GM15510 (cell line): ENCODE results near the gene BCLAF3.

Experiments used
- POLR2A ChIP-seq: IDR thresholded peaks from 3 replicates; pipeline ENCODE4 v1.6.1; 2011; ENCODE audit warnings: borderline replicate concordance; ENCODE audit not compliant: insufficient read length; ENCODE audit errors: extremely low read depth

BCLAF3 gene

GRCh38 chrX:19987856-19988255, 3.0 kb downstream of the BCLAF3 start:
- no peak for TF ChIP-seq POLR2A

GRCh38 chrX:19986531-19986930, 4.3 kb downstream of the BCLAF3 start:
- no peak for TF ChIP-seq POLR2A

- no peak for TF ChIP-seq POLR2A
These were observed 8.9 kb downstream of the BCLAF3 start for GRCh38 chrX:19981947-19982346.

- TF ChIP-seq POLR2A, result no peak
These were observed 15.0 kb downstream of the BCLAF3 start for GRCh38 chrX:19975845-19976244.

- no peak for TF ChIP-seq POLR2A
These were observed 17.9 kb downstream of the BCLAF3 start for GRCh38 chrX:19972984-19973383.

GRCh38 chrX:19968276-19968675, 22.6 kb downstream of the BCLAF3 start:
- no peak for TF ChIP-seq POLR2A

GRCh38 chrX:19966056-19966455, 24.8 kb downstream of the BCLAF3 start:
- TF ChIP-seq POLR2A, result no peak

- no peak for TF ChIP-seq POLR2A
These were observed 26.7 kb downstream of the BCLAF3 start for GRCh38 chrX:19964017-19964710.

GRCh38 chrX:19960913-19961312, 29.9 kb downstream of the BCLAF3 start:
- TF ChIP-seq POLR2A, result no peak

GRCh38 chrX:19958552-19959486, 32.0 kb downstream of the BCLAF3 start:
- TF ChIP-seq POLR2A, result no peak

- no peak for TF ChIP-seq POLR2A
These were observed 33.9 kb downstream of the BCLAF3 start for GRCh38 chrX:19956923-19957322.

GRCh38 chrX:19956306-19956705, 34.6 kb downstream of the BCLAF3 start:
- TF ChIP-seq POLR2A, result no peak

GRCh38 chrX:19955306-19955705, 35.6 kb downstream of the BCLAF3 start:
- no peak for TF ChIP-seq POLR2A

GRCh38 chrX:19954335-19955096, 36.3 kb downstream of the BCLAF3 start:
- no peak for TF ChIP-seq POLR2A

GRCh38 chrX:19953145-19953544, 37.7 kb downstream of the BCLAF3 start:
- TF ChIP-seq POLR2A, result no peak
